AG04450 (cell line): ENCODE results near the gene TAF4B. TPM values are rescaled to one million over a fixed set of nuclear protein-coding genes. Genes with fewer than 3 reads are reported as not detected.

Experiments
- CTCF ChIA-PET: fragments of 300-600, 350-600 bp; formaldehyde crosslinking; extraction: SDS; loops from one replicate; lab custom pipeline; 2022; ENCODE audit warnings: antibody characterized with exemption, inconsistent platforms; lab: Charles Lee
- POLR2A ChIA-PET: fragments of 350-600 bp; formaldehyde crosslinking; extraction: SDS; loops from one replicate; lab custom pipeline; 2021; ENCODE audit warnings: antibody characterized with exemption, inconsistent platforms; lab: Yijun Ruan, JAX
- DNase-seq: peaks from one replicate; pipeline ENCODE4 v3.0.0-alpha.2; 2011; ENCODE audit warnings: low read depth, low spot score
- H3K27ac ChIP-seq: one replicate; pipeline ENCODE4 v1.5.1; 2012; ENCODE audit warnings: low read depth, low read length, control low read depth
- H3K27me3 ChIP-seq: one replicate; pipeline ENCODE4 v1.6.0; 2012; ENCODE audit warnings: low read length; ENCODE audit not compliant: control insufficient read depth, insufficient read depth
- H3K4me3 ChIP-seq: 2 replicates; pipeline ENCODE4 v1.5.1; 2011; ENCODE audit warnings: mild to moderate bottlenecking, low read depth, low read length, control low read depth
- H3K9me3 ChIP-seq: 2 replicates; pipeline ENCODE4 v1.5.1; 2012; ENCODE audit warnings: low read length; ENCODE audit not compliant: control insufficient read depth, insufficient read depth
- polyA plus RNA-seq: library from polyadenylated mRNA; depleted of rRNA; stranded (reverse); fragments of >200 nt; gene quantifications from 2 replicates; pipeline ENCODE4 v1.2.3, GENCODE V29; 2011
- TF ChIP-seq, protein P1 (sequence below): IDR thresholded peaks from 2 replicates; pipeline ENCODE4 v1.5.1; 2011; ENCODE audit warnings: low read depth, low read length, control low read depth, inconsistent platforms

TAF4B gene
- polyA plus RNA-seq, 1 experiment, result 0.40 TPM

DNA sequence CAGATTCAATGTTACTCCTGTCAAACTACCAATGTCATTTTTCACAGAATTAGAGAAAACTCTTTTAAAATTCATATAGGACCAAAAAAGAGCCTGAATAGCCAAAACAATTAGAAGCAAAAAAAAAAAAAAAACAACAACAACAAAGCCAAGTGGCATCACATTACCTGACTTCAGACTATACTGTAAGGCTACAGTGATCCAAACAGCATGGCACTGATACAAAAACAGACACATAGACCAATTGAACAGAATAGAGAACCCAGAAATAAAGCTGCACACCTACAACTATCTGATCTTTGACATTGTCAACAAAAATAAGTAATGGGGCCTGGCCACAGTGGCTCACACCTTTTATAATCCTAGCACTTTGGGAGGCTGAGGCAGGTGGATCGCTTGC is 53.2 kb downstream of the TAF4B start:
- CTCF ChIA-PET, result no interaction called here
- Histone ChIP-seq H3K4me3 (no peak overlapping the region), H3K27me3 (no peaks in the 10 kb centered on the region), H3K27ac (no peak overlapping the region), H3K9me3 (no peaks in the 10 kb centered on the region)
- POLR2A ChIA-PET, result no interaction called here
- TF ChIP-seq, protein P1, sequence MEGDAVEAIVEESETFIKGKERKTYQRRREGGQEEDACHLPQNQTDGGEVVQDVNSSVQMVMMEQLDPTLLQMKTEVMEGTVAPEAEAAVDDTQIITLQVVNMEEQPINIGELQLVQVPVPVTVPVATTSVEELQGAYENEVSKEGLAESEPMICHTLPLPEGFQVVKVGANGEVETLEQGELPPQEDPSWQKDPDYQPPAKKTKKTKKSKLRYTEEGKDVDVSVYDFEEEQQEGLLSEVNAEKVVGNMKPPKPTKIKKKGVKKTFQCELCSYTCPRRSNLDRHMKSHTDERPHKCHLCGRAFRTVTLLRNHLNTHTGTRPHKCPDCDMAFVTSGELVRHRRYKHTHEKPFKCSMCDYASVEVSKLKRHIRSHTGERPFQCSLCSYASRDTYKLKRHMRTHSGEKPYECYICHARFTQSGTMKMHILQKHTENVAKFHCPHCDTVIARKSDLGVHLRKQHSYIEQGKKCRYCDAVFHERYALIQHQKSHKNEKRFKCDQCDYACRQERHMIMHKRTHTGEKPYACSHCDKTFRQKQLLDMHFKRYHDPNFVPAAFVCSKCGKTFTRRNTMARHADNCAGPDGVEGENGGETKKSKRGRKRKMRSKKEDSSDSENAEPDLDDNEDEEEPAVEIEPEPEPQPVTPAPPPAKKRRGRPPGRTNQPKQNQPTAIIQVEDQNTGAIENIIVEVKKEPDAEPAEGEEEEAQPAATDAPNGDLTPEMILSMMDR, result no peak
- DNase-seq, result no peak

DNA sequence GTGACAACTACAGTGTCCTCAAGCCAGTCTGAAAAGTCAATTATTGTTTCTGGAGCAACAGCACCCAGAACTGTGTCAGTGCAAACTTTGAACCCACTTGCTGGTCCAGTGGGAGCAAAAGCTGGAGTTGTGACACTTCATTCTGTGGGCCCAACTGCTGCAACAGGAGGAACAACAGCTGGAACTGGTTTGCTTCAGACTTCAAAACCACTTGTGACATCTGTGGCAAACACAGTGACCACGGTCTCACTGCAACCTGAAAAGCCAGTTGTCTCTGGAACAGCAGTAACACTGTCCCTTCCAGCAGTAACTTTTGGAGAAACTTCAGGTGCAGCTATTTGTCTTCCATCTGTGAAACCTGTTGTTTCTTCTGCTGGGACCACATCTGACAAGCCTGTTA is 59.8 kb downstream of the TAF4B start:
- no peak overlapping the region for H3K4me3 ChIP-seq
- TF ChIP-seq, protein P1, result no peak
- no peak for DNase-seq
- H3K9me3 ChIP-seq, result no peaks in the 10 kb centered on the region
- H3K27me3 ChIP-seq, result no peaks in the 10 kb centered on the region
- CTCF ChIA-PET, result interaction anchor here (1.3 kb wide), 1 partner anchor 21 kb away, joined by 4 read pairs; no protein-coding TSS in a partner anchor
- no peak overlapping the region for H3K27ac ChIP-seq
- POLR2A ChIA-PET, result interaction anchor here (0.7 kb wide), 1 partner anchor 1010 kb away, joined by 7 read pairs; no protein-coding TSS in a partner anchor

DNA sequence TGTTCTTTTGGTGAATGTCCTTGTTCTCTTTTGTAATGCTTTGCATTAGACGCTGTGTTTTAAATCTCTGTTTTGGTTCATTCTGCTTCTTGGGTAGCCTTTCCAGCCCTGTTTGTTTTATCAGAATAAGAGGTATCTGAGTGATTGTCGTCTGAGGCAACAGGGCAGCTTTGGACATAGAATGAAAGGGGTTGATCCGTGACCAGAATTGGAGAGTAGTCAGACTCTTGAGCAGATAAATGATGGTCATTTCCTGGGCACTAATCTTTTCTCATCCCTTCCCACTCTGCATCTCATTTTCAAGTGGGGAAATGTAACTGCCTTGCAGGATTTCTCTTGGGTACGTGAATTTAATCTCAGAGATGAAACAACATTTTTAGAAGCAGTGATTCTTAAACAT is 61.4 kb downstream of the TAF4B start:
- Histone ChIP-seq H3K9me3 (no peaks in the 10 kb centered on the region), H3K4me3 (no peak overlapping the region), H3K27me3 (no peaks in the 10 kb centered on the region), H3K27ac (no peak overlapping the region)
- CTCF ChIA-PET, result interaction anchor here (0.5 kb wide), 1 partner anchor 88 kb away, joined by 3 read pairs; no protein-coding TSS in a partner anchor
- POLR2A ChIA-PET, result no interaction called here
- TF ChIP-seq, protein P1, result no peak
- no peak for DNase-seq

DNA sequence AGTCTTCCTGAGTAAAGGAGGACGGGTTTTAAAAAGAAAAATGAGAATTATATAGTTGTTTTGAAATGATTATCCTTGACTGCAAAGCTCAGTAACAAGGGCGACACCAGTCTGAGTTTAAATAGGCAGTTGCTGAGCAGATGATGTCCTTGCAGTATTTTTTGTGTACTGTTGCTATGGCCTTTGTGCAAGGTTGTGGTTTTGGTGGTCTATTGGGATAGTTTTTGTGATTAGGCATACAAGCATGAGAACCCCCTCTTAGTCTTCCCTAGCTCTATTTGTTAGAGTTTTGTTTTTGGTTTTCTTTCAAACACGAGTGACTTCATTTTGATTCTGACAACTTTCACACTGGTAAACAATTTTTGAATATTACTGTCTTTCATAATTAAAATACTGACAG is 64.1 kb downstream of the TAF4B start:
- POLR2A ChIA-PET, result no interaction called here
- CTCF ChIA-PET, result no interaction called here
- Histone ChIP-seq H3K27me3 (no peaks in the 10 kb centered on the region), H3K27ac (no peak overlapping the region), H3K4me3 (no peak overlapping the region), H3K9me3 (no peaks in the 10 kb centered on the region)
- TF ChIP-seq, protein P1, result no peak
- DNase-seq, result no peak

DNA sequence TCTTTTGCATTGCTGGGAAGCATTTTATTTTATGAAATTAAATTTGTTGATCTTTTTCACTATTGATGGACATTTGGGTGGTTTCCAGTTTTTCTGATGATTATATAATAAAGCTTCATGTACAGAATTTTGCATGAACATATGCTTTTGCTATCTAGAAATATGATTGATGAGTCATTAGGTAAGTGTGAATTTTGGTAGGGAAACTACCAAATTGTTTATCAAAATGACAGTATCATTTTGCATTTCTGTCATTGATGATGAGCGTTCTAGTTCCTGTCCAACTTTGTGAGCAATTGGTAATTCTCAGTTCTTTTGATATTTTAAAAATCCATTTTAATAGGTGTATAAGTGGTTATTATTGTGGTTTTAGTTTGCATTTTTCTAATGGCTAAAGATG is 67.7 kb downstream of the TAF4B start:
- H3K27ac ChIP-seq, result no peak overlapping the region
- TF ChIP-seq, protein P1, result no peak
- H3K27me3 ChIP-seq, result no peaks in the 10 kb centered on the region
- H3K9me3 ChIP-seq, result no peaks in the 10 kb centered on the region
- ChIA-PET CTCF (interaction anchor here (2.6 kb wide), 1 partner anchor 13 kb away, joined by 5 read pairs; no protein-coding TSS in a partner anchor), POLR2A (no interaction called here)
- DNase-seq, result no peak
- no peak overlapping the region for H3K4me3 ChIP-seq
